GM18873 (cell line): ENCODE measurements around the gene TAF11L4.
"Not testable (repeated sequence)": the region's sequence is repeated elsewhere in the genome, so short reads cannot be mapped to it uniquely, and the experiment has no call there.

Source experiments
- ATAC-seq: cut with Tn5 transposase; IDR thresholded peaks from one replicate; pipeline ENCODE4 v1.9.1; 2021; ENCODE audit warnings: mild to moderate bottlenecking, moderate library complexity, moderate number of reproducible peaks; ENCODE audit not compliant: unreplicated experiment, low FRiP score

TAF11L4 gene

DNA sequence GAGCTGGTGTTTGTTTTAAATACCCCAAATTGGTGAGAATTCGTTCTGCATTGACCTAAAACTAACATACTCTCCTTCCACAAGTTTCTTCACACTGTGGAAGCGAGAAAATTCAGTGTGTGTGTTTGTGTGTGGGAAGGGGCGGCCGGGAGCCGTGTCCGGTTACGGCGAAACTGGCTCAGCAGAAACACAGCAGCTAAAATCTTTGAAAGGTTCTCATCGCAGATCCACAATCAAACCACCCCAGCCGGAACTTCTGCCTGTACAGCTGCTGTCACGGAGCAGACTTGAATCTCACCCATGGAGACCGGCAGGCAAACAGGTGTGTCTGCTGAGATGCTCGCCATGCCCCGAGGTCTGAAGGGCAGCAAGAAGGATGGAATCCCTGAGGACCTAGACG lies at the start of gene TAF11L4:
TAF11L4 (plus strand) TSS at position 301 of the 400 bp plus-strand sequence.
- not testable (repeated sequence) for ATAC-seq

DNA sequence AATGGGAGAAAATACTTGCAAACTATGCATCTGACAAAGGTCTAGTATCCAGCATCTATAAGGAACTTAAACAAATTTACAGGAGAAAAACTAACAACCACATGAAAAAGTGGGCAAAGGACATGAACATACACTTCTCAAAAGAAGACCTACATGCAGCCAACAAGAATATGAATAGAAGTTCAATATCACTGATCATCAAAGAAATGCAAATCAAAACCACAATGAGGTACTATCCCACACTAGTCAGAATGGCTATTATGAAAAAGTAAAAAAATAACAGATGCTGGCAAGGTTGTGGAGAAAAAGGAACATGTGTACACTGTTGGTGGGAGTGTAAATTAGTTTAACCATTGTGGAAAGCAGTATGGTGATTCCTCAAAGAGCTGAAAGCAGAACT lies 46.5 kb upstream of the TAF11L4 start:
- ATAC-seq: not testable (repeated sequence)

DNA sequence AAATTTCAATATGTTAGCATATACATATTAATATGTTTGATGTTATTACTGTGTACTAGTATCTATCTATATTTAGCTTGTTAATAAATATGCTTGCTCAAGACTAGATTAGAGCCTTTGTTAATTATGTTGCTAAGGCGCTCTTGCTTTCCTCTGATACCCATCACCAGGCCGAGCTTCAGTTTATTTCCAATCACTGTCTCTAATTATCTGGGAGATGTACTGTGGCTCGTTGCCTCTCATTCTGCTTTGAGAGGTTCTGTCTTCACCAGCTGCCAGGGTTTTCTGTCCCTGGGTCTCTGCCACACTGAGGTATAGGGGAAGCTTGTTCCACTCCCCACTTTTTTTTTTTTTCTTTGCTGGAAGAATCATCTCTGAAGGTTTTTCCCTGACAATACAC lies 44.6 kb upstream of the TAF11L4 start:
- no peak for ATAC-seq

GRCh38 chr5:17477573-17478265 lies 43.9 kb upstream of the TAF11L4 start:
- no peak for ATAC-seq

DNA sequence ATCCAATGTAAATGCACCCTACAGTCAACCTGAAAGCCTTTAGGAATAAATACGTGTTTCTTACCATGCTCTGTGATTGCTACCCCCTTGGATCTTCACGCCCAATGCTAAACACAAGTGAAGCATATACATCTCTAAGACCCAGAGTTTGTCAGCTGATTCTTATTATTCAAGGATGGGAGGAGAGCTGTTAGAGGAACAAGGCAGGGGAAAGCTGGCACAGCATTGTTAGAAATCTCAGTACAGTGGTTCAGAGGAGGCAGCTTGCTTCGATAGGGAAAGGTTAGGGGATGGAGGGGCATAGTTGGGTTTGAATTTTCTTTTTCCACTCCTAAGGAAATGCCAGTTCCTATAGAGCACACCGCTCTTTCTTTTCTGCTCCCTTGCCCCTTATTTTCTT lies 40.2 kb upstream of the TAF11L4 start:
- no peak for ATAC-seq

DNA sequence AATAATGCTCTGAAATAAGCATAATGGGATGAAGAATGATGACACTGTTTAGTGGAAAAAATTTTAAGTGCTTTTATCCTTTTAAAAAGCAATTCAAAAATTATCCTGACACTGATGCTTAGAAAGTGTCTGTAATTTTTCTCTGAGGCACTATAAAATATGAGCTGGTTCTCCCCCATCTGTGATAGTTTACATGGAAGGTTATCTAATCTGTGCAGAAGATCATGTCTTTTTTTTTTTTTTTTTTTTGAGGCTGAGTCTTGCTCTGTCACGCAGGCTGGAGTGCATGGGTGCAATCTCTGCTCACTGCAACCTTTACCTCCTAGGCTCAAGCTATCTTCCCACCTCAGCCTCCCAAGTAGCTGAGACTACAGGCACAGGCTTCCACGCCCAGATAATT lies 38.8 kb upstream of the TAF11L4 start:
- no peak for ATAC-seq

DNA sequence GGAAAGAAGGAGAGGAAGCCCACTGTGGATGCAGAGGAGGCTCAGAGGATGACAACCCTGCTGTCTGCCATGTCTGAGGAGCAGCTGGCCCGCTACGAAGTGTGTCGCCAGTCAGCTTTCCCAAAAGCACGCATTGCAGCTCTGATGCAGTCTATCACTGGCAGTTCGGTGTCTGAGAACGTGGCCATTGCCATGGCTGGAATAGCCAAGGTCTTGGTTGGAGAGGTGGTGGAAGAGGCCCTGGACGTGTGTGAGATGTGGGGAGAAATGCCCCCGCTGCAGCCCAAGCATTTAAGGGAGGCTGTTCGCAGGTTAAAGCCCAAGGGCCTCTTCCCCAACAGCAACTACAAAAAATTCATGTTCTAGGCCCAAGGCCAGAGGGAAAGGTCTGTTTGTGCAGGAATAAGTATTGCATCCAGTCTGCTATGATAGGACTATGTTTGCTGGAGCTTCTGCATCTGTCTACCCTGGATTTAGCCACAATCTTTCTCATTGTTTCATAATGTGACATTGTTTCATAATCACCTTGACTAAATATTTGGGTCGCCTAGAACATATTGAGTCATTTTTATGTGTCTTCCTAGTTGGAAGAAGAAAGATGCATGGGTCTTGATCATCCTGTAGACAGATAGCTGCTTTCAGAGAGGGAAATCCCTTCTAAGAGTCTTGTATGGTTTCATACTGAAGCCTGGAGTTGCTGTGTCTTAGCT lies 35.0 kb upstream of the TAF11L4 start:
- ATAC-seq: not testable (repeated sequence)

- no peak for ATAC-seq
Observed at GRCh38 chr5:17487174-17487512, 34.5 kb upstream of the TAF11L4 start.

DNA sequence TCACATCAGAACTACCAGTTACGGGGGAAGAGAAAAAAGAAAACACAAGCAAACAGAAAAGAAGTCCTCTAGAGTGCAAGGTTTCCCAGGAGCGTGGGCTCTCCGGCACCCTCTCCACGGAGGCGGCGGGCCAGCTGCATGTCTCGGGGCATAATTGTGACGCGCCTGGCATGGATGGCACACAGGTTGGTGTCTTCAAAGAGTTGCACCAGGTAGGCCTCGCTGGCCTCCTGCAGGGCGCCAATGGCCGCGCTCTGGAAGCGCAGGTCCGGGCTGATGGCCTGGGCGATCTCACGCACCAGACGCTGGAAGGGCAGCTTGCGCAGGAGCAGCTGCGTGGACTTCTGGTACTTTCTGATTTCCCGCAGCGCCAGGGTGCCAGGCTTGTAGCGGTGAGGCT lies 30.3 kb upstream of the TAF11L4 start:
- ATAC-seq: not testable (repeated sequence)

DNA sequence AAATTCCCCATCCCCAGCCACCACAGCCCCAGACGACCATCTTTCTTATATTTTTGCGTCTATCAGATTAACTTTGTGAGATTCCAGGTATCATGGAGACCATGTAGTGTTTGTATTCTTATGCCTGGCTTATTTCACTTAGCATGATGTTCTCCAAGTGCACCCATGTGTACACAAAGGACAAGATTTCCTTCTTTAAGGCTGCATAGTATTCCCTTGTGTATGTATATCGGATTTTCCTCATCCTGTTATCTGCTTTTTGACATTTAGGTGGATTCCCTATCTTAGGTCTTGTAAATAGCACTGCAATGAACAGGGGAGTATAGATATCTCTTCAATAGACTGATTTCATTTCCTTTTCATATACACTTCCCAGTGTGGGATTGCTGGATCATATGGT lies 28.8 kb upstream of the TAF11L4 start:
- no peak for ATAC-seq

- no peak for ATAC-seq
Observed at GRCh38 chr5:17497446-17497845, 24.2 kb upstream of the TAF11L4 start.

GRCh38 chr5:17497931-17498330 lies 23.7 kb upstream of the TAF11L4 start, which contains the start of gene TAF11L2:
TAF11L2 (plus strand) TSS chr5:17498231.
- ATAC-seq: not testable (repeated sequence)

GRCh38 chr5:17511775-17512325 lies 9.8 kb upstream of the TAF11L4 start:
- ATAC-seq: no peak

- ATAC-seq: not testable (repeated sequence)
Observed at GRCh38 chr5:17517526-17517925, 4.1 kb upstream of the TAF11L4 start.

DNA sequence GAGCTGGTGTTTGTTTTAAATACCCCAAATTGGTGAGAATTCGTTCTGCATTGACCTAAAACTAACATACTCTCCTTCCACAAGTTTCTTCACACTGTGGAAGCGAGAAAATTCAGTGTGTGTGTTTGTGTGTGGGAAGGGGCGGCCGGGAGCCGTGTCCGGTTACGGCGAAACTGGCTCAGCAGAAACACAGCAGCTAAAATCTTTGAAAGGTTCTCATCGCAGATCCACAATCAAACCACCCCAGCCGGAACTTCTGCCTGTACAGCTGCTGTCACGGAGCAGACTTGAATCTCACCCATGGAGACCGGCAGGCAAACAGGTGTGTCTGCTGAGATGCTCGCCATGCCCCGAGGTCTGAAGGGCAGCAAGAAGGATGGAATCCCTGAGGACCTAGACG lies 3.5 kb upstream of the TAF11L4 start, which contains the start of gene TAF11L3:
TAF11L3 (plus strand) TSS at position 301 of the 400 bp plus-strand sequence.
- not testable (repeated sequence) for ATAC-seq

DNA sequence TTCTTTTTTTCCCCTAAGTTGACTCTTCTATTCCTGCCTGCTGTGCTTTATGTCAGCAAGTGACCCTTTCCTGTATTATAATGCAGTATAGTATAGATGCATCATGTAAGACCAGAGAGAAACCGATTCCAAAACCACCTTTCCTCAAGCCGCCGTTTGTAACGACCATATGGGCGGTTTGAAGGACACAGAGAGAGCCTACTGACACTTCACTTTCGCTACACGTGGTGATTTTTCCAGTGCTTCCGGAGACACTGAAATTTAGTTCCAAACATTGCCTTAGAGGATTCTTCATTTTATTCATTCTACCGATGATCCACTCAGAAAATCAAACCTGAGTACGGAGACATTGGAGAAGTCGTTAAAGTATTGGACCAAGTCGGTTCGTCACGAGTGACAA lies 2.1 kb upstream of the TAF11L4 start:
- not testable (repeated sequence) for ATAC-seq

DNA sequence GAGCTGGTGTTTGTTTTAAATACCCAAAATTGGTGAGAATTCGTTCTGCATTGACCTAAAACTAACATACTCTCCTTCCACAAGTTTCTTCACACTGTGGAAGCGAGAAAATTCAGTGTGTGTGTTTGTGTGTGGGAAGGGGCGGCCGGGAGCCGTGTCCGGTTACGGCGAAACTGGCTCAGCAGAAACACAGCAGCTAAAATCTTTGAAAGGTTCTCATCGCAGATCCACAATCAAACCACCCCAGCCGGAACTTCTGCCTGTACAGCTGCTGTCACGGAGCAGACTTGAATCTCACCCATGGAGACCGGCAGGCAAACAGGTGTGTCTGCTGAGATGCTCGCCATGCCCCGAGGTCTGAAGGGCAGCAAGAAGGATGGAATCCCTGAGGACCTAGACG lies 3.3 kb downstream of the TAF11L4 start, which contains the start of gene TAF11L5:
TAF11L5 (plus strand) TSS at position 301 of the 400 bp plus-strand sequence.
- ATAC-seq: not testable (repeated sequence)

GRCh38 chr5:17526504-17526903 lies 4.9 kb downstream of the TAF11L4 start:
- not testable (repeated sequence) for ATAC-seq

DNA sequence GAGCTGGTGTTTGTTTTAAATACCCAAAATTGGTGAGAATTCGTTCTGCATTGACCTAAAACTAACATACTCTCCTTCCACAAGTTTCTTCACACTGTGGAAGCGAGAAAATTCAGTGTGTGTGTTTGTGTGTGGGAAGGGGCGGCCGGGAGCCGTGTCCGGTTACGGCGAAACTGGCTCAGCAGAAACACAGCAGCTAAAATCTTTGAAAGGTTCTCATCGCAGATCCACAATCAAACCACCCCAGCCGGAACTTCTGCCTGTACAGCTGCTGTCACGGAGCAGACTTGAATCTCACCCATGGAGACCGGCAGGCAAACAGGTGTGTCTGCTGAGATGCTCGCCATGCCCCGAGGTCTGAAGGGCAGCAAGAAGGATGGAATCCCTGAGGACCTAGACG lies 6.8 kb downstream of the TAF11L4 start, which contains the start of gene TAF11L6:
TAF11L6 (plus strand) TSS at position 301 of the 400 bp plus-strand sequence.
- ATAC-seq: not testable (repeated sequence)
